KOPT-K1 (cell line): ENCODE results near the gene TBC1D22A.

Source experiments
- H3K27ac ChIP-seq: fragments of 200-600 bp; sonication (generic); 2 replicates; pipeline ENCODE4 v1.5.1; 2016; ENCODE audit warnings: antibody characterized with exemption, mild to moderate bottlenecking, low read depth, low read length; ENCODE audit not compliant: poor library complexity, severe bottlenecking
- H3K36me3 ChIP-seq: fragments of 200-600 bp; sonication (generic); 2 replicates; pipeline ENCODE4 v1.5.1; 2017; ENCODE audit warnings: antibody characterized with exemption, mild to moderate bottlenecking, low read length, moderate library complexity; ENCODE audit not compliant: insufficient read depth
- H3K9me3 ChIP-seq: fragments of 200-600 bp; sonication (generic); 2 replicates; pipeline ENCODE4 v1.5.1; 2017; ENCODE audit warnings: antibody characterized with exemption, low read length, mild to moderate bottlenecking; ENCODE audit not compliant: insufficient read depth, poor library complexity, severe bottlenecking

Gene TBC1D22A

GRCh38 chr22:46846150-46846831, 83.8 kb downstream of the TBC1D22A start:
- Histone ChIP-seq H3K9me3 (no peaks in the 10 kb centered on the region), H3K27ac (no peak overlapping the region), H3K36me3 (peaks cover 8% of the 10 kb centered on the region; the same call in 1 of the 2 replicates)

- Histone ChIP-seq H3K9me3 (no peaks in the 10 kb centered on the region), H3K27ac (no peak overlapping the region), H3K36me3 (peaks cover 8% of the 10 kb centered on the region; the same call in 1 of the 2 replicates)
These were observed 84.4 kb downstream of the TBC1D22A start for GRCh38 chr22:46846832-46847355.

GRCh38 chr22:46848197-46848596, 85.7 kb downstream of the TBC1D22A start:
- Histone ChIP-seq H3K9me3 (no peaks in the 10 kb centered on the region), H3K36me3 (peaks cover 8% of the 10 kb centered on the region; the same call in 1 of the 2 replicates), H3K27ac (no peak overlapping the region)

GRCh38 chr22:46849101-46849500, 86.7 kb downstream of the TBC1D22A start:
- no peaks in the 10 kb centered on the region for H3K9me3 ChIP-seq
- H3K27ac ChIP-seq, result no peak overlapping the region
- peaks cover 8% of the 10 kb centered on the region; the same call in 1 of the 2 replicates for H3K36me3 ChIP-seq

GRCh38 chr22:46849951-46850350, 87.5 kb downstream of the TBC1D22A start:
- Histone ChIP-seq H3K36me3 (peaks cover 8% of the 10 kb centered on the region; the same call in 1 of the 2 replicates), H3K27ac (no peak overlapping the region), H3K9me3 (no peaks in the 10 kb centered on the region)

- Histone ChIP-seq H3K36me3 (peaks cover 8% of the 10 kb centered on the region; the same call in 1 of the 2 replicates), H3K27ac (no peak overlapping the region), H3K9me3 (no peaks in the 10 kb centered on the region)
These were observed 88.9 kb downstream of the TBC1D22A start for GRCh38 chr22:46851311-46851710.

- H3K27ac ChIP-seq, result no peak overlapping the region
- H3K36me3 ChIP-seq, result peaks cover 8% of the 10 kb centered on the region; the same call in 1 of the 2 replicates
- H3K9me3 ChIP-seq, result no peaks in the 10 kb centered on the region
These were observed 89.5 kb downstream of the TBC1D22A start for GRCh38 chr22:46851941-46852340.

GRCh38 chr22:46852771-46853170, 90.3 kb downstream of the TBC1D22A start:
- Histone ChIP-seq H3K9me3 (no peaks in the 10 kb centered on the region), H3K36me3 (peaks cover 8% of the 10 kb centered on the region; the same call in 1 of the 2 replicates), H3K27ac (no peak overlapping the region)

GRCh38 chr22:46853191-46853590, 90.7 kb downstream of the TBC1D22A start:
- Histone ChIP-seq H3K27ac (no peak overlapping the region), H3K36me3 (peaks cover 8% of the 10 kb centered on the region; the same call in 1 of the 2 replicates), H3K9me3 (peaks cover 1% of the 10 kb centered on the region)

GRCh38 chr22:46854125-46854870, 91.8 kb downstream of the TBC1D22A start:
- Histone ChIP-seq H3K27ac (no peak overlapping the region), H3K9me3 (peaks cover 6% of the 10 kb centered on the region), H3K36me3 (peaks cover 8% of the 10 kb centered on the region; the same call in 1 of the 2 replicates)

- H3K36me3 ChIP-seq, result peaks cover 6% of the 10 kb centered on the region; the same call in 1 of the 2 replicates
- H3K9me3 ChIP-seq, result peaks cover 6% of the 10 kb centered on the region
- H3K27ac ChIP-seq, result no peak overlapping the region
These were observed 93.2 kb downstream of the TBC1D22A start for GRCh38 chr22:46855681-46856080.

- no peak overlapping the region for H3K27ac ChIP-seq
- no peaks in the 10 kb centered on the region for H3K36me3 ChIP-seq
- peaks cover 6% of the 10 kb centered on the region for H3K9me3 ChIP-seq
These were observed 94.2 kb downstream of the TBC1D22A start for GRCh38 chr22:46856661-46857060.

- Histone ChIP-seq H3K36me3 (no peaks in the 10 kb centered on the region), H3K27ac (no peak overlapping the region), H3K9me3 (peaks cover 6% of the 10 kb centered on the region)
These were observed 94.9 kb downstream of the TBC1D22A start for GRCh38 chr22:46857142-46857884.

GRCh38 chr22:46857885-46858143, 95.4 kb downstream of the TBC1D22A start:
- peaks cover 6% of the 10 kb centered on the region for H3K9me3 ChIP-seq
- H3K27ac ChIP-seq, result no peak overlapping the region
- no peaks in the 10 kb centered on the region for H3K36me3 ChIP-seq

- H3K9me3 ChIP-seq, result peaks cover 6% of the 10 kb centered on the region
- H3K27ac ChIP-seq, result no peak overlapping the region
- H3K36me3 ChIP-seq, result no peaks in the 10 kb centered on the region
These were observed 95.8 kb downstream of the TBC1D22A start for GRCh38 chr22:46858181-46858771.
